Glutamatergic neuron (in vitro differentiated cells): ENCODE data around the gene ABTB2. TPM values are rescaled to one million over a fixed set of nuclear protein-coding genes. Genes with fewer than 3 reads are reported as not detected.

Source experiments
- DNase-seq: peaks from one replicate; pipeline ENCODE4 v3.0.0; 2022
- H3K27ac Mint-ChIP-seq: one replicate; pipeline ENCODE4 v1.8.0; 2020; ENCODE audit warnings: mild to moderate bottlenecking, mixed read lengths, inconsistent platforms; ENCODE audit not compliant: unreplicated experiment
- H3K27me3 Mint-ChIP-seq: one replicate; pipeline ENCODE4 v1.8.0; 2020; ENCODE audit warnings: mild to moderate bottlenecking, moderate library complexity, mixed read lengths, inconsistent platforms; ENCODE audit not compliant: unreplicated experiment
- H3K36me3 Mint-ChIP-seq: one replicate; pipeline ENCODE4 v1.8.0; 2020; ENCODE audit warnings: mild to moderate bottlenecking, mixed read lengths, inconsistent platforms; ENCODE audit not compliant: unreplicated experiment
- H3K4me1 Mint-ChIP-seq: one replicate; pipeline ENCODE4 v1.8.0; 2020; ENCODE audit warnings: mild to moderate bottlenecking, low read depth, mixed read lengths, inconsistent platforms; ENCODE audit not compliant: unreplicated experiment
- H3K4me3 Mint-ChIP-seq: one replicate; pipeline ENCODE4 v1.8.0; 2020; ENCODE audit warnings: mild to moderate bottlenecking, mixed read lengths, inconsistent platforms; ENCODE audit not compliant: unreplicated experiment
- H3K9me3 Mint-ChIP-seq: one replicate; pipeline ENCODE4 v1.8.0; 2020; ENCODE audit warnings: mild to moderate bottlenecking, moderate library complexity, mixed read lengths, inconsistent platforms; ENCODE audit not compliant: unreplicated experiment
- total RNA-seq: library from RNA; stranded (reverse); fragmentation: NEBNext Ultra II Directional; extraction: Animal tissue kit (Norgen Biotek cat#: 25700); gene quantifications from one replicate; pipeline ENCODE4 v1.2.1, GENCODE V29; 2021; ENCODE audit not compliant: unreplicated experiment
- TF ChIP-seq, protein P1 (sequence below): fragments of 200-600 bp; sonication (generic); IDR thresholded peaks from one replicate; pipeline ENCODE4 v1.5.0; 2021; ENCODE audit not compliant: partially characterized antibody, unreplicated experiment

ABTB2 gene
- total RNA-seq, 1 donor from 2014 or later = 9.3 TPM

DNA sequence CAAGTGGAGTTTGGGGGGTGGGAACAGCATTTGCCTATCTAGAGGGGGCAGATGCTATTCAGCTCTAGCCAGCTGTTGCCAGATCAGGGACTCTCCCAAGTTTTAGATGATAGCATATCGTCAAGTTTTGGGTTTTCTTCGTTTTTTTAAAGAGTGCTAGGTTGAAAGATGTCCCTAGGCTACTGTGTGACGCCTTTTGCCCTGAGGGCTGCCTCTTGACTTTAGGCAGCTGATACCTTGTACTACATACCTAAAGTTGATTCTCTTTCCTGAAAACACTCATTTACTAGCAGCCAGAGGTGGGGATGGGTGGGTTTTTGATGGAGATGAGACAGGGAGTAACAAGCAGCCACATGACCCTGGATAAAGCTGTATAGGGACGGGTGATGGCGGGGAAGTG, 87.1 kb downstream of the ABTB2 start:
- TF ChIP-seq, protein P1, sequence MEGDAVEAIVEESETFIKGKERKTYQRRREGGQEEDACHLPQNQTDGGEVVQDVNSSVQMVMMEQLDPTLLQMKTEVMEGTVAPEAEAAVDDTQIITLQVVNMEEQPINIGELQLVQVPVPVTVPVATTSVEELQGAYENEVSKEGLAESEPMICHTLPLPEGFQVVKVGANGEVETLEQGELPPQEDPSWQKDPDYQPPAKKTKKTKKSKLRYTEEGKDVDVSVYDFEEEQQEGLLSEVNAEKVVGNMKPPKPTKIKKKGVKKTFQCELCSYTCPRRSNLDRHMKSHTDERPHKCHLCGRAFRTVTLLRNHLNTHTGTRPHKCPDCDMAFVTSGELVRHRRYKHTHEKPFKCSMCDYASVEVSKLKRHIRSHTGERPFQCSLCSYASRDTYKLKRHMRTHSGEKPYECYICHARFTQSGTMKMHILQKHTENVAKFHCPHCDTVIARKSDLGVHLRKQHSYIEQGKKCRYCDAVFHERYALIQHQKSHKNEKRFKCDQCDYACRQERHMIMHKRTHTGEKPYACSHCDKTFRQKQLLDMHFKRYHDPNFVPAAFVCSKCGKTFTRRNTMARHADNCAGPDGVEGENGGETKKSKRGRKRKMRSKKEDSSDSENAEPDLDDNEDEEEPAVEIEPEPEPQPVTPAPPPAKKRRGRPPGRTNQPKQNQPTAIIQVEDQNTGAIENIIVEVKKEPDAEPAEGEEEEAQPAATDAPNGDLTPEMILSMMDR = no peak
- peaks cover 7% of the 10 kb centered on the region for H3K4me1 Mint-ChIP-seq
- no peak overlapping the region for H3K4me3 Mint-ChIP-seq
- H3K9me3 Mint-ChIP-seq = no peaks in the 10 kb centered on the region
- no peak for DNase-seq
- no peaks in the 10 kb centered on the region for H3K36me3 Mint-ChIP-seq
- no peak overlapping the region for H3K27ac Mint-ChIP-seq
- no peaks in the 10 kb centered on the region for H3K27me3 Mint-ChIP-seq

DNA sequence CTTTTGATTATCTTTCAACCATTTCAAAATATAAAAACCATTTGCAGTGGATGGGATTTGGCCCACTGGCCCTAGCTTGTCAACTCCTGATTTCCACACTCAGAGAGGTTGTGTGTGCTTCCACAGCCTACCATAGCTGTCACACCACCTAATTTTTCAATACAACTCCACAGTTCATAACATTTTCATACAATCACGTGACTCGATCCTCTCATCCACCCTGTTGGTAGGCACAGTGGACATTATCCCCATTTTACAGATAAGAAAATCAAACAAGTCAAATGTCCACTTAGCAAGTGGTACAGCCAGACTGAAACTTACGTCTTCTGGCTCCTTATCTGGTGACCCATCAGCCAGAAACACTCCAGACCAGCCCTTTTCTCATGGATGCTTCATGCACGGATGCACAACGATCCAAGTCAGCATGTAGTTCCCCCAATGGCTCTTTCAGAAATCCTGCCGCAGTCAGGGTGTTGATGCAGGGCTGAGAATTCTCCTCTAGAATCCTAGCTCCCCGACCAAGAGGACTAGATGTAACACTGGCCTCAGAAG, 88.0 kb downstream of the ABTB2 start:
- TF ChIP-seq, protein P1 = no peak
- peaks cover 7% of the 10 kb centered on the region for H3K4me1 Mint-ChIP-seq
- H3K4me3 Mint-ChIP-seq = no peak overlapping the region
- H3K27me3 Mint-ChIP-seq = no peaks in the 10 kb centered on the region
- H3K9me3 Mint-ChIP-seq = no peaks in the 10 kb centered on the region
- no peaks in the 10 kb centered on the region for H3K36me3 Mint-ChIP-seq
- no peak for DNase-seq
- H3K27ac Mint-ChIP-seq = no peak overlapping the region

DNA sequence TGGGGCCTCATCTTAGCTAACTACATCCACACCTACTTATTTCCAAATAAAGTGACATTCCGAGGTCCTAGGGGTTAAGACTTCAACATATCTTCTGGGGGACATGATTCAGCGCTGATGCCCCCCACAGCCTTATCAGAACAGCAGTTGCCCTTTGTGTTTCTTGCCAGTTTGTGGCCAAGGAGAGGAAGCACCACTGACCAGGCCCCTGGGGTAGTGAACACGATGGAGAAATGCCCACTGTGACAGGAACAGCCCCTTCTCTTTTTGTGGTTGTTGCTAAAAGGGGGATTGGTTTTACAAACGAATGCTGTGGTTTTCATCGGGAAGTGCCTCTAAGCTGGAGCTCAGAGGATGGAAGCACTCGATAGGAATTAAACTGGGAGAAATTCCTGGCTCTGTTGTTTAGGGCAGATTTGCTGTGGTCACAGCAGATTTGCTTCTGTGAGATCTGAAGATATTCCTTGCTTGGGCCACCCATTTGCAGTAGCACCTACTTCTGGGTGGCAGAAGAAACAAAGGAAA, 88.8 kb downstream of the ABTB2 start:
- H3K4me3 Mint-ChIP-seq = no peak overlapping the region
- H3K27me3 Mint-ChIP-seq = no peaks in the 10 kb centered on the region
- TF ChIP-seq, protein P1 = no peak
- no peaks in the 10 kb centered on the region for H3K9me3 Mint-ChIP-seq
- H3K27ac Mint-ChIP-seq = no peak overlapping the region
- H3K4me1 Mint-ChIP-seq = peaks cover 7% of the 10 kb centered on the region
- H3K36me3 Mint-ChIP-seq = no peaks in the 10 kb centered on the region
- DNase-seq = no peak

DNA sequence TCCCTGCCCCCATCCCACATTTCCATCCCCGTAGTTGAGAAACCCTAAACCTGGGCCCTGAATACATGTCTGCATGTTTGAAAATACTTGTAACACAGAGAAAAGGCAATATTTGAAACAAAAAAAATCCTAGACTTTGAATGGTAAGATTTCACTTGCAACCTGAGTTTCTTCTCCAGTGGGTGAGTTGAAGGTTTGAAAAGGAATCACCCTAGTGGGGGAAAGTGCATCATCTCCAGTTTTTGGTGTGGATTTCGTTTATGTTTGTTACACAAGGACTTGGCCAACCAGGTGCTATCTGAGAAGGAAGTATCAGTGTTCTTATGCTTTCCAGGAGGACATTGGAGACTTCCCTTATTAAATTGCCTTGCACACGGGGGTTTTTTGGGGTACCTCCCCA, 90.4 kb downstream of the ABTB2 start:
- Mint-ChIP-seq H3K4me3 (no peak overlapping the region), H3K4me1 (peaks cover 7% of the 10 kb centered on the region), H3K27ac (no peak overlapping the region), H3K9me3 (peaks cover 2% of the 10 kb centered on the region), H3K27me3 (no peaks in the 10 kb centered on the region), H3K36me3 (no peaks in the 10 kb centered on the region)
- DNase-seq = no peak
- TF ChIP-seq, protein P1 = no peak

DNA sequence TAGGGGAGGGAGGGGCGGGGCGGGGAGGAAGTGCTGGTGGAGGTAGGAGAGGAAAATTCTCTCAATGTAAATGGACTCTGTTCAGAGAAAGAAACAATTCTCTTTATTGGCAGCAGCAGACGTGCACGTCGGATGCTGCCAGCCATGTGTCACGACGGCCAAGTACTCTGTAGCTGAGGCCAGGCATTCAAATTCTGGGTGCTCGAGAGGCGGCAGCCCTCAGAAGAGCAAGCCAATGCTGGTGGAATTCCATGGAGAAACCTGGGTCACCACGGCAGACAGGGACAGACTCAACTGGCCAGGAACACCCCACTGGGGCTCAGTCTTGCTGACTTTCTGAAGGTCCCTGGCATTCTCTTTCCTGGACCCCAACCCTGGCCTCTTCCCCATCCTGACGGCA, 90.8 kb downstream of the ABTB2 start:
- peaks cover 2% of the 10 kb centered on the region for H3K9me3 Mint-ChIP-seq
- H3K27ac Mint-ChIP-seq = no peak overlapping the region
- H3K36me3 Mint-ChIP-seq = no peaks in the 10 kb centered on the region
- H3K4me1 Mint-ChIP-seq = peaks cover 7% of the 10 kb centered on the region
- no peak overlapping the region for H3K4me3 Mint-ChIP-seq
- H3K27me3 Mint-ChIP-seq = no peaks in the 10 kb centered on the region
- no peak for DNase-seq
- TF ChIP-seq, protein P1 = no peak
